ENCODE data around the gene SERGEF. TPM values are rescaled to one million over a fixed set of nuclear protein-coding genes. Genes with fewer than 3 reads are reported as not detected.

Gene SERGEF
- total and polyA plus RNA-seq, 2 of the 4 experiments (the other 2 are of a cell fraction), result 12.2 to 18.1 TPM

- Histone ChIP-seq H2BK120ac (ENCODE audit: low read depth, low read length) (no peak overlapping the region), H3K36me3 (ENCODE audit: control insufficient read depth, insufficient read depth, low read length) (no peaks in the 10 kb centered on the region), H2BK5ac (ENCODE audit: low read depth, low read length, poor library complexity, severe bottlenecking) (no peak overlapping the region), H3K4me1 (ENCODE audit: control insufficient read depth, insufficient read depth, low read length) (peaks cover 9% of the 10 kb centered on the region; the same call in 1 of the 2 replicates), H3K23ac (ENCODE audit: low read depth, low read length) (no peak overlapping the region), H2AK5ac (ENCODE audit: low read depth, low read length) (no peak overlapping the region), H3K56ac (ENCODE audit: extremely low read depth, insufficient read depth, low read length) (no peak overlapping the region), H3K18ac (ENCODE audit: low read depth, low read length) (peak overlapping the region; percentile 29; the same call in 1 of the 2 replicates), H4K91ac (ENCODE audit: insufficient read depth, low read depth, low read length) (no peak overlapping the region), H3K14ac (replicated peaks; ENCODE audit: low read depth, low read length) (0 out of 2 replicates have a peak overlapping the region, but pooled peaks have one; percentile 5), H3K9me1 (ENCODE audit: insufficient read depth, low read length) (peaks cover 5% of the 10 kb centered on the region; the same call in 1 of the 2 replicates), H3K27ac (ENCODE audit: insufficient read depth, low read length) (no peak overlapping the region; the same call in 1 of the 2 replicates), H3K79me1 (ENCODE audit: low read depth in 1 of 2, low read length in 2 of 2) (no peaks in the 10 kb centered on the region), H2BK20ac (ENCODE audit: low read depth, low read length) (peak overlapping the region; percentile 28; the same call in 1 of the 2 replicates), H3K4ac (ENCODE audit: low read depth, low read length) (no peak overlapping the region), H3K4me2 (ENCODE audit: low read depth, low read length) (no peak overlapping the region), H3K9ac (ENCODE audit: low read depth, low read length) (no peak overlapping the region), H4K5ac (ENCODE audit: low read depth, low read length) (no peak overlapping the region), H3K4me3 (ENCODE audit: insufficient read depth, low read depth, low read length) (no peak overlapping the region), H3K27me3 (ENCODE audit: control insufficient read depth, insufficient read depth, low read length) (no peaks in the 10 kb centered on the region), H2AK9ac (replicated peaks; ENCODE audit: low read depth, low read length, poor library complexity) (no peak overlapping the region), H4K20me1 (ENCODE audit: insufficient read depth, low read length) (no peaks in the 10 kb centered on the region), H2AFZ (replicated peaks; ENCODE audit: low read length, poor library complexity) (no peak overlapping the region), H3K9me3 (ENCODE audit: control insufficient read depth, insufficient read depth, low read length) (no peaks in the 10 kb centered on the region), H4K8ac (ENCODE audit: low read depth in 2 of 2, low read length in 2 of 2) (no peak overlapping the region), H2BK15ac (ENCODE audit: low read depth, low read length) (no peak overlapping the region)
- BruUV-seq (replicated peaks), result no TSS peak
- intact Hi-C loops (cut with micrococcal nuclease) (no loop called here), dilution Hi-C loops (cut with HindIII; ENCODE audit: low sequenced_read_pairs, unreplicated experiment) (no loop called here), in situ Hi-C loops (cut with MboI; ENCODE audit: low sequenced_read_pairs) (no loop called here)
- POLR2A ChIA-PET (ENCODE audit: unreplicated experiment), result no interaction called here
- no peak for ATAC-seq (ENCODE audit: low read depth)
- TF ChIP-seq BHLHE40 (IDR thresholded peaks at IDR 0.05; ENCODE audit: low read depth, low read length) (no peak), CHD1 (IDR thresholded peaks at IDR 0.05; ENCODE audit: low read depth, low read length) (no peak), CEBPB (IDR thresholded peaks at IDR 0.05; ENCODE audit: low read depth, low read length) (no peak), USF2 (IDR thresholded peaks at IDR 0.05; ENCODE audit: low read depth, low read length) (no peak), MXI1 (IDR thresholded peaks at IDR 0.05; ENCODE audit: borderline replicate concordance, low read depth, low read length) (no peak), ELK1 (IDR thresholded peaks at IDR 0.05; ENCODE audit: borderline replicate concordance, low read depth, low read length) (no peak), MAFK (IDR thresholded peaks at IDR 0.05; ENCODE audit: low read depth, low read length) (no peak), NFE2L2 (IDR thresholded peaks at IDR 0.05; ENCODE audit: low read depth, low read length) (no peak), RAD21 (IDR thresholded peaks at IDR 0.05; ENCODE audit: low read length) (no peak), MAZ (IDR thresholded peaks at IDR 0.05; ENCODE audit: borderline replicate concordance, low read depth, low read length) (no peak), CTCF (conservative IDR thresholded peaks at IDR 0.05; ENCODE audit: low read depth, low read length) (no peak)
- WGBS, 2 experiments (ENCODE audit: extremely low coverage in 2 of 2, insufficient read length in 1 of 2), result 100% methylated on average over 1 of the region's 3 CpGs; no CpG with 5 or more reads in 1 of the 2 experiments
- no peak for DNase-seq
- CTCF ChIA-PET, result no interaction called here
Observed at GRCh38 chr11:17927041-17927440, 85.8 kb downstream of the SERGEF start.

Data from IMR-90 (cell line).